Lower lobe of right lung (tissue), 2 donors: ENCODE data around the gene SETD1B. TPM values are rescaled to one million over a fixed set of nuclear protein-coding genes. Genes with fewer than 3 reads are reported as not detected.
A peak's percentile ranks its signal among the peaks of the same experiment; 100 is the strongest.

Experiments used
- ATAC-seq, 2 donors: fragments of 200-7000 bp; cut with Tn5 transposase; one replicate each; pipeline ENCODE4 v1.9.1; 2020 to 2022; ENCODE audit warnings: mild to moderate bottlenecking in 2 of 2, moderate library complexity in 2 of 2
- DNase-seq: peaks from one replicate; pipeline ENCODE4 v3.0.0-alpha.2; 2020
- H3K27ac ChIP-seq: fragments of 200-600 bp; one replicate; pipeline ENCODE4 v1.8.0; 2022
- H3K27me3 ChIP-seq: fragments of 200-600 bp; one replicate; pipeline ENCODE4 v1.8.0; 2022; ENCODE audit warnings: low read depth
- H3K36me3 ChIP-seq: fragments of 200-600 bp; one replicate; pipeline ENCODE4 v1.8.0; 2022; ENCODE audit warnings: mild to moderate bottlenecking
- H3K4me1 ChIP-seq: fragments of 200-600 bp; one replicate; pipeline ENCODE4 v1.8.0; 2022
- H3K4me3 ChIP-seq: fragments of 200-600 bp; one replicate; pipeline ENCODE4 v1.8.0; 2022; ENCODE audit warnings: mild to moderate bottlenecking
- H3K9me3 ChIP-seq: fragments of 200-600 bp; one replicate; pipeline ENCODE4 v1.8.0; 2022
- intact Hi-C: fragments of 100-400 bp; cut with DNase I; formaldehyde crosslinking; loops from one replicate; pipeline ENCODE4 v1.11.0; 2022
- total RNA-seq: library from RNA; stranded (reverse); fragmentation: NEBNext Ultra II Directional; extraction: Animal tissue kit (Norgen Biotek cat#: 25700); gene quantifications from one replicate; pipeline ENCODE4 v1.2.1, GENCODE V29; 2021
- TF ChIP-seq, protein P1 (sequence below): fragments of 200-600 bp; IDR thresholded peaks from one replicate; pipeline ENCODE4 v1.8.0; 2022; ENCODE audit warnings: antibody characterized with exemption, mild to moderate bottlenecking
- donor health status: DM: no; HTN: yes; CAD: no; lungs with severe emphysema.

The SETD1B gene
- total RNA-seq, 1 donor from 2014 or later = 19.7 TPM

DNA sequence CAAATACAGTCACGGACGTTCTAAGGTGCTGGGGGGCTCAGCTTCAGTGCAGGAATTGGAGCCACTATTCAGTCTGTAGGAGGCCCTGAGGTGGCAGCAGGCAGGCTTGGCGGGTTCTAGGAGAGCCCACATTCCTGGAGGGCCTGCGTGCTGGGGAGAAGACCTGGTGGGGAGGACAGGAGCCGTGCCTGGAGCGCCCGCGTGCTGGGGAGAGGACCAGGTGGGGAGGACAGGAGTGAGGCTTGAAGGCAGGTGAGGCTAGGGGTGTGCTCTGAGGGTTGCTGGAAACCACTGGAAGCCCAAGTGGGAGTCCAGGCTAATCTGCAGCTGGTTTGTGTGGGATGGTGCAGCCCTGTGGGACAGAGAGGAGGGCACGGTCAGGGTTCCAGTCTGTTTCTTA lies 33.4 kb upstream of the SETD1B start:
- intact Hi-C loops = loop anchor here (10.0 kb wide), 1 partner anchor 76 kb away; no protein-coding TSS in a partner anchor

DNA sequence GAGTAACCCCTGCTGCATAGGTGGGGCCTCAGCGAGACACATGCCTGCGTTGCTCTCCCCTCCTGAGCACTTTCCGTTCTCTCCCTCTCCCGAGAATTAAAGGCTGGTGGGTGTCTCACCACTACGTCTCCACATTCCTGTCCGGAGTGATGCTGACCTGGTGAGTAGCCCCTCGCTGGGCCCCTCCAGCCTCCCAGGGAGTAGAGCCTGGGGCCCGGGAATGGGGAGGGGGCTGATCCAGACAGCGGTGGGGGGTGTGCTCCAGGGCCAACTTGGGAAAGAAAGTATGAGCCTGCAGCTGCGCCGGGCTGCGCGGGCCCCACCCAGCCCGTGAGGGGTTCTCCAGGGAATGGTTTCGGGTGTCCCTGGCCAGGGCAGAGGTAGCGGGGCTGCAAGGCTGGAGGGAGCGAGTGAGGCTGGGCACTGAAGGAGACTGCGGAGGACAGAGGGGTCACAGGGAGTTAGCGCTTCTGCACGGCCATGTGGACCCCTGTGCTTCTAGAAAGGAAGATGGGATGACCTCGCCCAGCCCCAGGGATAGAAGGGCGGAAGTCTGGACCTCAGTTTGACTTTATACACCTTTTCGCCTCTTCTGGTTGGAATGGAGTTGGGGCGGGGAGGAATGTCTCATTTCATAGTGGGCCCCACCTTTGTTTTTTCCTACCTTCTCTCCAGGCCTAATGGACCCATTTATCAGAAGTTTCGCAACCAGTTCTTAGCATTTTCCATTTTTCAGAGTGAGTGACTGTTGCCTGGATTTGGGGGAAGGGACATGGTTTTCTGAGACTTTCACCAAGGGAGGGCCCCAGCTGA lies 32.8 kb upstream of the SETD1B start:
- peaks cover 10% of the 10 kb centered on the region for H3K4me1 ChIP-seq

More for the DNA sequence above, 33.4 kb upstream of the SETD1B start:
- Histone ChIP-seq H3K27ac (no peak overlapping the region), H3K27me3 (no peaks in the 10 kb centered on the region), H3K4me1 (peaks cover 10% of the 10 kb centered on the region), H3K4me3 (no peak overlapping the region), H3K9me3 (no peaks in the 10 kb centered on the region), H3K36me3 (no peaks in the 10 kb centered on the region)
- ATAC-seq (no peak), DNase-seq (no peak)
- TF ChIP-seq, protein P1, sequence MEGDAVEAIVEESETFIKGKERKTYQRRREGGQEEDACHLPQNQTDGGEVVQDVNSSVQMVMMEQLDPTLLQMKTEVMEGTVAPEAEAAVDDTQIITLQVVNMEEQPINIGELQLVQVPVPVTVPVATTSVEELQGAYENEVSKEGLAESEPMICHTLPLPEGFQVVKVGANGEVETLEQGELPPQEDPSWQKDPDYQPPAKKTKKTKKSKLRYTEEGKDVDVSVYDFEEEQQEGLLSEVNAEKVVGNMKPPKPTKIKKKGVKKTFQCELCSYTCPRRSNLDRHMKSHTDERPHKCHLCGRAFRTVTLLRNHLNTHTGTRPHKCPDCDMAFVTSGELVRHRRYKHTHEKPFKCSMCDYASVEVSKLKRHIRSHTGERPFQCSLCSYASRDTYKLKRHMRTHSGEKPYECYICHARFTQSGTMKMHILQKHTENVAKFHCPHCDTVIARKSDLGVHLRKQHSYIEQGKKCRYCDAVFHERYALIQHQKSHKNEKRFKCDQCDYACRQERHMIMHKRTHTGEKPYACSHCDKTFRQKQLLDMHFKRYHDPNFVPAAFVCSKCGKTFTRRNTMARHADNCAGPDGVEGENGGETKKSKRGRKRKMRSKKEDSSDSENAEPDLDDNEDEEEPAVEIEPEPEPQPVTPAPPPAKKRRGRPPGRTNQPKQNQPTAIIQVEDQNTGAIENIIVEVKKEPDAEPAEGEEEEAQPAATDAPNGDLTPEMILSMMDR = no peak

DNA sequence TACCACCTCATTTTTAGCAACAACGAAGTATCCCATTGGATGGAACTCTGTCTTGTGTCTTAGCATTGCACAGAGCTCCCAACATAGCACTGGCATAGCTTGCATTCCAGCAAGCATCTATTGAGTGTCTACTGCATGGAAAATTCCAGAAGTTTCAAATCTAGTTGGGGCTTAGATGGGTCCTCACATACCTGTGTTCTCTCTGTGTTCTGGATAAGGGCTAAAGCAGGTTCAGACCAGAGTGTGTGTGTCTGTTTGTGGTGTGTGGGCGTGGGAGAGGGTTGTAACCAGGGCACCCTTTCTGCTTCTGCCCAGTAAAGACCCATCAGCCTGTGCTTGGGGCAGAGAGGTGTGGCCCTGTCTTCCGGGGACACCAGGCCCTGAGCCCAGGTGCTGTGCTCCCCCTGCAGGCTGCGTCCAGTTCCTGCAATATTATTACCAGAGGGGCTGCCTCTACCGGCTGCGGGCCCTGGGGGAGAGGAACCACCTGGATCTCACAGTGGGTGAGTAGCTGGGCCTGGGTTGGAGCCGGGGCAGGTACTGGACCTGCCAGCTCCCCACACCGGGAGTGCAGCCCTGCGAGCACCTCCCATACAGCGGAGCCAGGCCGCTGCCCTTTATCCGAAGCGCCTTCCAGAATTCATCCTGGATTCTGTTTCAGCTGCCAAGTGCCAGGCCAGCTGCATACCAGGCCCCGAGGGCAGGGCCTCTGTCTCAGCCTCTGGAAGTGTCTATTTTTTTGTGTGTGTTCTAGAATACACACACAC lies 30.6 kb upstream of the SETD1B start:
- DNase-seq (peak; percentile 87), ATAC-seq (peak; percentile 82 to 86)
- Histone ChIP-seq H3K9me3 (no peaks in the 10 kb centered on the region), H3K27me3 (no peaks in the 10 kb centered on the region), H3K4me1 (peaks cover 14% of the 10 kb centered on the region), H3K4me3 (no peak overlapping the region), H3K27ac (peak overlapping the region; percentile 71), H3K36me3 (no peaks in the 10 kb centered on the region)
- intact Hi-C loops = loop anchor here (10.0 kb wide), 1 partner anchor 78 kb away; no protein-coding TSS in a partner anchor
- TF ChIP-seq, protein P1 = peak; percentile 79

More for the DNA sequence above, 32.8 kb upstream of the SETD1B start:
- Histone ChIP-seq H3K36me3 (no peaks in the 10 kb centered on the region), H3K27ac (no peak overlapping the region), H3K9me3 (no peaks in the 10 kb centered on the region), H3K4me3 (no peak overlapping the region), H3K27me3 (no peaks in the 10 kb centered on the region)
- DNase-seq (no peak), ATAC-seq (no peak)
- TF ChIP-seq, protein P1 = no peak
- intact Hi-C loops = loop anchor here (10.0 kb wide), 1 partner anchor 76 kb away; no protein-coding TSS in a partner anchor

DNA sequence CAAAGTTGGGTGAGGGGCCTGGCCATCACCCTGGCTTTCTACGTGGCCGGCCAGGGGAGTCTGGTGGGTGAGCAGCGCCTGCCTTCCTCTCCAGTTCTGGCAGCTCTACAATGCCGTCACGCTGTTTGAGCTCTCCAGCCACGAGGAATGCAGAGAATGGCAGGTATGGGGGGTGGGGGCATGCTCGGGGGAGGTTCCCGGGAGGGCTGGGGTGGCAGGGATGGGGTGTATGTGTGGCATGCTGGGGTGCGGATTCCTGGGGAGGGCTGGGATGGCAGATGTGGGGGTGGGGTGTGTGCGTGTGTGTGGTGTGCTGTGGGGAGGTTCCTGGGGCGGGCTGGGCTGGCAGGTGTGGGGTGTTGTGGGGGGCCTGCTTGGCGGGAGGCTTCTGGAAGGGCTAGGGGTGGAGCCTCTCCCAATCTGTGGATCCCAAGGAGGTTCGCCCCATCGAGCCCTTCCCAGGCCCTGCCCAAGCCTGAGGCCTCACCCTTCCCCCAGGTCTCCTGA lies 28.8 kb upstream of the SETD1B start:
- no peaks in the 10 kb centered on the region for H3K27me3 ChIP-seq
- no peaks in the 10 kb centered on the region for H3K9me3 ChIP-seq
- intact Hi-C loops = loop anchor here (10.0 kb wide), 1 partner anchor 80 kb away; no protein-coding TSS in a partner anchor
- ATAC-seq (peak; percentile 69 to 74), DNase-seq (peak; percentile 65)
- peaks cover 12% of the 10 kb centered on the region for H3K36me3 ChIP-seq
- H3K4me3 ChIP-seq = no peak overlapping the region
- TF ChIP-seq, protein P1 = no peak
- H3K27ac ChIP-seq = peak overlapping the region; percentile 71
- H3K4me1 ChIP-seq = peaks cover 14% of the 10 kb centered on the region

GRCh38 chr12:121775501-121775900 lies 28.3 kb upstream of the SETD1B start:
- Histone ChIP-seq H3K9me3 (no peaks in the 10 kb centered on the region), H3K4me1 (peaks cover 14% of the 10 kb centered on the region), H3K4me3 (no peak overlapping the region), H3K27ac (peak overlapping the region; percentile 64), H3K27me3 (no peaks in the 10 kb centered on the region), H3K36me3 (peaks cover 17% of the 10 kb centered on the region)
- DNase-seq (no peak), ATAC-seq (peak in 1 of 2 donors; percentile 2)
- intact Hi-C loops = loop anchor here (10.0 kb wide), 1 partner anchor 81 kb away; no protein-coding TSS in a partner anchor
- TF ChIP-seq, protein P1 = no peak
